ENCODE measurements around the gene IFRD1. TPM values are rescaled to one million over a fixed set of nuclear protein-coding genes. Genes with fewer than 3 reads are reported as not detected.

IFRD1 gene
- 10 to 100 TPM; 31.2 to 39.0 (median 36.8) TPM for polyA plus RNA-seq (ENCODE audit: insufficient read length in 4 of 4)

DNA sequence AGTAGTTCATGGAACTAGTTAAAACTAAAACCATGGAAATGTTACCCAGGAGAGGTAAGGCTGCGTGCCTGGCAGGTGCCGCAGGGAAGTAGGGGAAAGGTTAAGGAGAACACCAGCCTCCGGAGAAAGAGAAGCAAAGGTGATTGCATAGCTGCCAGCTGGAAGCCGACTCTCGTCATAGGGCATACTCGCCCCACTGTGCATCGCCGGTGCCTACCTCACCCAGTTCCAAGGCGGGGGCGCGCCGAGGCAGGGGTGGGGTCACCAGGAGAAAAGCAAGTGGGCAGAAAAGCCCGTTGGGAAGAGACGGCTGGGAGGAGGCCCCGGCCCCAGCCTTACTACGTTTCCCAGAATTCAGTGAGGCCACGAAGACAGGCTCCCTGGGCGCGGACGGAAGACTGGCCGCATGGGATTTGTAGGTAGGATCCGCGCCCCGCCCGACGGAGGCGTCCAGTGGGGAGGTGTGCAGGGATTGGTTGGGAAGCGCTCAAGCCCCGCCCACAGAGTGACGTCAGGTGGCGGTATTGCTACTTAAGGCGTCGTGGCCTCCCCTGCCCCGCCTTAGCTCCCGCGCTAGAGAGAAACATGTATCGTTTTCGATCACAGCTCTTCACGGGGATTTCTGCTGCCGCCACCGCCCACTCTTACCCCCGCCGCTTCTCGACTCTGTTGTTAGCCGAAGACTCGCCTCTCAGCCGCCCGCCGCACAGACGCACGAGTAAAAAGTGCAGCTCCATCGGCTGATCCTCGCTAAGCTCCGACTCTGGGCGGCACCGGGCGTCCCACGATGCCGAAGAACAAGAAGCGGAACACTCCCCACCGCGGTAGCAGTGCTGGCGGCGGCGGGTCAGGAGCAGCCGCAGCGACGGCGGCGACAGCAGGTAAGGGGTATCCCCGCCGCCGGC, at the start of gene IFRD1:
TSS of gene IFRD1 (plus strand) at position 559 of the 905 bp plus-strand sequence. CDS start at position 788, 229 bp downstream.
- peak; percentile 97 to 99 (median 98) for DNase-seq (ENCODE audit: low read depth in 4 of 4, low spot score in 3 of 4)

DNA sequence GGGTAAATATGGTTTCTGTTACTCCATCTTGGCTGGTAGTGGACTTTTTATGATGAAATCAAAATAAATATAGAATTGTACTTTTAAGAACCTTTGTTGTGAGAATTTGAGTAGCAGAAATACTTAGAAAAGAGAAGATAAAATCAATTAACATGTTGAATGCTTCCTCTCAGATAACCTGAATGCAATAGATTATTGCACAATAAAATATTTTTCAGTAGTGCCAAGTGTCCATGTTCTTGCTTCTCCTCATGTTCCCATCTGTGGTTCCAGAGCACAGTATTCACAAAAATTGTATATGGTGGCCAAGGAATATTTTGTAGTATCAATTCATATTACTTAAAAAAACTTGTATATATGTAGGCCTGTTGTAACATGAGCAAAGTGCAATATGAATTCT, 45.9 kb upstream of the IFRD1 start:
- no peak for DNase-seq (ENCODE audit: low read depth in 4 of 4, low spot score in 3 of 4)

DNA sequence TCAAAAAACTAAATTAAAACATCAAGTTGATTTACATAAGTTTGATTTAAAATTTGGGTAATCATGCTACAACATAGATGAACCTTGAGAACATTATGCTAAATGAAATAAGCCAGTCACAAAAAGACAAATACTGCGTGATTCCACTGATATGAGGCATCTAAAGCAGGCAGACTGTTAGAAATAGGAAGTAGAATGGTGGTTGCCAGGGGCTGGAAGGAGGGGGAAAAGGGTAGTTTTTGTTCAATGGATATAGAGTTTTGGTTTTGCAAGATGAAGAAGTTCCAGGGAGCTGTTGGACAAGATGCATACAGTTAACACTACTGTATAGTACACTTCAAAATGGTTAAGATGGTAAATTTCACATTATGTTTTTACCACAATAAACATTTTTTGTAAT, 45.0 kb upstream of the IFRD1 start:
- DNase-seq (ENCODE audit: low read depth in 4 of 4, low spot score in 3 of 4) = no peak

DNA sequence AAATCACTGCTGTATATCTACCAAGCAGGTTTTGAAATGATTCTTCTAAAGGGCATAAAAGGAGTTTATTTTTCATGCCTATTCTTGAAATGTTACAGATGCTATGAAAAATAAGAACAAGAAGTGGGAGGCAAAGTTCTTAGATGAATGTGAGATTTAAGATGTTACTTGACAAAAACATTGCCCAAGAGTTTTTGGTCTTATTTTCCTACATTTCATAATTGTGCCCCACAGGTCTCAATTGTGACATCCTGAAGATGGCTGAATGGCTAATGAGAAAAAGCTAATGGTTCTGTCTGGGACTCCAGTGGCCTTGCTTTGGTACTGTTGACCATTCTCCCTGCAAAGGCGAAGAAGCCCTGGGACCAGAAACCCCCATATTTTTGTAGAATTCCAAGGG, 43.0 kb upstream of the IFRD1 start:
- DNase-seq (ENCODE audit: low read depth in 4 of 4, low spot score in 3 of 4) = no peak

DNA sequence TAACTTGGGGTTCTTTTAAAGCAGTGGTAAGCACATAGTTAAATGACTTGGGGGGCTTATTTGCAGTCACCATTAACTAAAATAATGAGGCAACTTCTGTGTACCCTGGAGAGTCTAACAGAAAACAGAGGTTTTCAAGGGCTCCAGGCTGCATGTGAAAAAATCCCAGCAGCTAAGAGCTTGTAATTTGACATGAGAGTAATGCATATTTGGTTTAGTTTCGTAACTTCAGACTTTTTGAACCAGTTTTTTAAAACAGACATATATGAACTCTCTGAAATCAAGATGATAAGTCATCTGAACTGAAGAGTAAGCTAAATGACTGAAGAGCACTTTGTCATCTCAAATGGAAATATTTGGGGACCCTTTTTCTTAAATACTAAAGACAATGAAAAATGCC, 40.2 kb upstream of the IFRD1 start:
- no peak for DNase-seq (ENCODE audit: low read depth in 4 of 4, low spot score in 3 of 4)

- DNase-seq (ENCODE audit: low read depth in 4 of 4, low spot score in 3 of 4) = no peak
These were observed 39.0 kb upstream of the IFRD1 start for GRCh38 chr7:112411186-112411795.

DNA sequence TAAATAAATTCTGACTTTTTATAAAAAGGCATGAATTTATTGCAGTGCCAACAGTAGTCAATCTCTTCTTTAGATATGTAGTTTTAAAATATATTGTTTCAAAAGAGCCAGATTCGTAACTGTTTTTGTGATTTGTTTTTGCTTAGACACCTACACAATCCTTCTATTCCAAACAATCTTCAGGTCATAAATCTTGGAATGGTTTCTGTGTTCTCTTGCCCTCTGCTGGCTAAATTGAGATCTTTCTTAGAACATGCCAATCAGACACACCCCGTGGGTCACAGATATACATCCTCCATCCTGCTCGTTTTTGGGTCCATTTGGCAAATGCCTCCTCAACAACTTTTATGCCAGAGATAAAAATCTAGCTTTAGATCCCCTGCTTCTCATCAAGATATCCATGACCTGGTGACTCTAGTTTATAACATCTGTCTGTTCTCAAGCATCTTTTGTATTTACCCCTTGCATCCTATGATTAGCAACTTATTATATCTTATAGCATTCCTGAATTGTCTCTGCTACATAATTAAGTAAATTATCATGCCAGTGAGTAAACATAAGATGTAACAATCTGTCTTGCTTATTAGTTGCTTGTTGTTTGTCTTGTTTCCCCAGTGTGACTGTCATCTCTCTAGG, 35.3 kb upstream of the IFRD1 start:
- no peak for DNase-seq (ENCODE audit: low read depth in 4 of 4, low spot score in 3 of 4)

DNA sequence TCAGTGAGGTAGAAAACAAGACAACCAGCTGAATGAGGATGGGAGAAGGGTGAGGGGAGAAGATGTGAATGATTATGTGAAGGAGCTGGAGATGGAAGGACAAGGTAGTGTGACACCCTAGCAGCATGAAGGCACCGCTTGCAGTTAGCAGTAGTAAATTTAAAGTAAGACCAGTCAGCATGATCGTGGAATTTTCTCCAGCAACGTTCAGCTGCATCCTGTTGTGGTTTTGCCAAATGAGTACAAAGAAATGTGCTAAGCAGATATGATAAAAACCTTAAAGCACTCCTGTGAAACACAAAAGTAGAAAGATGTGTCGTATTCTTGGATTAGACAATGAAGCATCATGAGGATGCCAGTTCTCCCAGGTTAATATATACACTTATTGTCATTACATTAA, 34.1 kb upstream of the IFRD1 start:
- DNase-seq (ENCODE audit: low read depth in 4 of 4, low spot score in 3 of 4) = no peak

DNA sequence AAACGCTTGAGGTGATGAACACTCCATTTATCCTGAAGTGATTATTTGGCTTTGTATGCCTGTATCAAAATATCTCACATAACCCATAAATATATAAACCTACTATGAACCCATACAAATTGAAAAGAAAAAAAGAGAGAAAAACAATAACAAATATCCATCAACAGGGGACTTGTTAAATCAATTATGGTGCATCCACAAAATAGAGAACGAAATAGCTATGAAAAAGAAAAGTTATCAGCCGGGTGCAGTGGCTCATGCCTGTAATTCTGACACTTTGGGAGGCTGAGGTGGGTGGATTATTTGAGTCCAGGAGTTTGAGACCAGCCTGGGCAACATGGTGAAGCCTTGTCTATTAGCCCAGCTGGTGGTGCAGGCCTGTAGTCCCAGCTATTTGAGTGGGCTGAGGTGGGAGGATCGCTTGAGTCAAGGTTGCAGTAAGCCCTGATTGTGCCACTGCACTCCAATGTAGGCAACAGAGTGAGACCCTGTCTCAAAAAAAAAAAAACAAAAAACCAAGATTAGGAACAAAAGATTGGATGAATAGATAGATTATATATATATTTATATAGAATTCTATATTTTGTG, 30.6 kb upstream of the IFRD1 start:
- no peak for DNase-seq (ENCODE audit: low read depth in 4 of 4, low spot score in 3 of 4)

GRCh38 chr7:112420236-112420861, 29.9 kb upstream of the IFRD1 start:
- no peak for DNase-seq (ENCODE audit: low read depth in 4 of 4, low spot score in 3 of 4)

DNA sequence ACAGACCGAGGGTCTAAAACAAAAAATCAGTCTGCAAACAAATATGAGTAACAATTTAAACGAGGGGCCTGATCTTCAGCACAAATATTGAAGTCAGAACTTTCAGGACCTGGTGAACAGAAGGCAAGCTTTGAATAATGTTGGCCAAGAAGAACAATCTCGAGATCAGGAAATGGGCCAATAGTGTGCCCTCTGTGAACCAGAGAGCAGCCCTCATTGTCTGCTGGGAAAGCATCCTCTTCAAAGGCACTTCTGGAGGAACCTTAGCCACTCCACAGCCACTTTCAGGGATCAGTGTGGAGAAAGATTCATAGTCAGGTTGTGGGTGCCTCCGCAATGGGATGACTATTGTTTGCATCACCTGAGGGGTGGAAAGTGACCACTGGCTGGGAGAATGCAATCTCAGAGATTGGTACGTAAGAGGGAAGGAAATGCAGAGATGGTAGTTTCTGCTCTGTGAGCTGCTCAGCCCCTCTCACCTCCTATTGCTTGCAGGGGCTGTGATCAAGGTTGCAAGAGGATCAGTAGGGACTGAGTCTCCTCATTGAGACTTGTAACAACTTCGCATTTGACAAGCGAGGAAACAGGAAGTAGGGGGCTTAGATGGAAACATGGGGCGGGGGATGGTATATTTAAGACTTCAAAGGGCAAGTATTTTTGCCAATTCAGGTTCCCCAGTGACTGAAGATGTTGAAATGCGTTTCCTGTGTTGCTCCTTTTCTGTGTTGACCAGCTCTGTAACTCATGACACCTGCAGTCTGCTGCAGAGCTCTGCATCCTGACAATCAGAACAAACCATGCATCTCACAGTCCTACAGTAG, 28.4 kb upstream of the IFRD1 start:
- DNase-seq (ENCODE audit: low read depth in 4 of 4, low spot score in 3 of 4) = no peak

- DNase-seq (ENCODE audit: low read depth in 4 of 4, low spot score in 3 of 4) = no peak
These were observed 27.3 kb upstream of the IFRD1 start for GRCh38 chr7:112422842-112423496.

DNA sequence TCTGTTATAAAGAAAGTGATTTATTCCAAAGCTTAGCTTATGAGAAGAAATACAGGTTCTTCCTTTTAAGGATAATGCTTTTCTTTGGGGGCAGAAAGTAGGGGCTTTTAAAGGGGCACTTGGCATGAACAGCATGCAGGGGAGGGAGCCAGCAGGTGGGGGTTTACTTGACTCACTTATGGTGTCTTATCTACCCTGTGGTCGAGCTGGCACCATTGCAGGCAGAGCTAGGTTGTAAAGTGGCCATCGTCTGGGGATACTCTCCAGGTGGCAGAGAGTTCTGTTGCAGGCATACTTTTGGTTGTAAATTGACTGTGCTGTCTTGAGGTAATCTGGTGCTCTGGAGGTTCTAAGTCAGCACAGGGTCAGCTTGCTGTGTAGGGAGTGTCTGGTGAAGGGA, 26.3 kb upstream of the IFRD1 start:
- DNase-seq (ENCODE audit: low read depth in 4 of 4, low spot score in 3 of 4) = no peak

GRCh38 chr7:112427984-112428383, 22.3 kb upstream of the IFRD1 start:
- no peak for DNase-seq (ENCODE audit: low read depth in 4 of 4, low spot score in 3 of 4)

DNA sequence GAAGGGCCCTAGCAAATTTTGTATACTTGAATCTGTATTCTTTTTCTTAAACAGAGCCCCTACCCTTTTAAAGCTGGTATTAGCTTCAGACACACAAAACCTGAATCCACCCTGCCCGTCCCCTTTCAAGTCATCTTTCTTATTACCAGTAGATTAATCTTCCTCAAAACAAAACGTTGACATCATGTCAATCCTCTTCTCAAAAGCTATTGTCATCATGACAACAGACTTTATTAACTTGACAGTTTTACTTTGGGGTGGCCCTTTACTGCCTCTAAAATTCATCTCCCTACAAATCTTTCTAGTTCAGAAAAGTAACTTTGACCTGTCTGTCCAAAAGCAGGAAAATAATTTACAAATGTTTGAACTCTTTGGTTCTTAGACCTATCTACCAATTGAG, 21.5 kb upstream of the IFRD1 start:
- DNase-seq (ENCODE audit: low read depth in 4 of 4, low spot score in 3 of 4) = no peak

DNA sequence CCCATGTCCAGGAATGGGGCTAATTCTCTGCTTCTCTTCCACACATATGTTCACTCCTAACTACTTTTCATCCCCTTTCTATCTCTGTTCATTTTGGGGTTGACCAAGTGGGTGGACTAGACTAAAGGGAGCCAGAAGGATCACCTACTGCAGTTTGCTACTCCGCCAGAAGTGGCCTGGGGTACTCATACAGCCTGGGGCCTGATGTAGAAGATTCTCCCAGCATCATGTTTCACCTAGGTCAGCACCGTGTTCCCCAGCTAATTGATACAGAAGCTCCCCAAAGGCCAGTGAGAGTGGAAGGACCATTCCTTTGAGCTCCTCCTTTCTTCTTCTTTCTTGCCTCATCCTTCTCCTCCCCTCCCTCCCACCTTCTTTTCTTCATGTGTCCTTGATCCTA, 19.6 kb upstream of the IFRD1 start:
- DNase-seq (ENCODE audit: low read depth in 4 of 4, low spot score in 3 of 4) = no peak

- DNase-seq (ENCODE audit: low read depth in 4 of 4, low spot score in 3 of 4) = no peak
These were observed 18.5 kb upstream of the IFRD1 start for GRCh38 chr7:112431803-112432202.

DNA sequence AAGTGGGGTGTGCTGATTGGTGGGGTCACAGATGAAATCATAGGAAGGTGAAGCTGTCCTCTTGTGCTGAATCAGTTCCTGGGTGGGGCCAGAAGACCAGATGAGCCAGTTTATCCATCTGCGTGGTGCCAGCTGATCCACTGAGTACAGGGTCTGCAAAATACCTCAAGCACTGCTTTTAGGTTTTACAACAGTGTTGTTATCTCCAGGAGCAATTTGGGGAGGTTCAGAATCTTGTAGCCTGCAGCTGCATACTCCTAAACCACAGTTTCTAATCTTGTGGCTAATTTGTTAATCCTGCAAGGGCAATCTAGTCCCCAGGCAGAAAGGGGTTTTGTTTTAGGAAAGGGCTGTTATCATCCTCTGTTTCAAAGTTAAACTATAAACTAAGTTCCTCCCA, 17.0 kb upstream of the IFRD1 start:
- no peak for DNase-seq (ENCODE audit: low read depth in 4 of 4, low spot score in 3 of 4)

GRCh38 chr7:112437072-112437471, 13.2 kb upstream of the IFRD1 start:
- no peak for DNase-seq (ENCODE audit: low read depth in 4 of 4, low spot score in 3 of 4)
